RWPE1 (cell line): ENCODE results near the gene LAMA5.

Experiments used
- CTCF ChIA-PET: fragments of 350-600 bp; sonication (Branson Sonifier 250); formaldehyde crosslinking; extraction: SDS; loops from one replicate; lab custom pipeline; 2021; lab: Yijun Ruan, JAX
- POLR2A ChIA-PET: fragments of 400-600 bp; formaldehyde crosslinking; extraction: SDS; loops from one replicate; lab custom pipeline; 2020; ENCODE audit warnings: antibody characterized with exemption; ENCODE audit not compliant: low non-redundant PET; lab: Yijun Ruan, JAX
- DNase-seq: peaks from one replicate; pipeline ENCODE4 v3.0.0; 2012; ENCODE audit warnings: low spot score
- H3K27ac ChIP-seq: fragments of 450-650 bp; 2 replicates; pipeline ENCODE4 v1.5.1; 2017
- CTCF ChIP-seq: fragments of 450-650 bp; conservative IDR thresholded peaks from 2 replicates; pipeline ENCODE4 v1.5.1; 2017; ENCODE audit warnings: low read depth, mild to moderate bottlenecking

The LAMA5 gene

GRCh38 chr20:62411479-62412193, 44.5 kb upstream of the LAMA5 start:
- TF ChIP-seq CTCF = no peak
- H3K27ac ChIP-seq = peak overlapping the region; percentile 21
- ChIA-PET POLR2A (no interaction called here), CTCF (interaction anchor here (0.5 to 3.2 kb wide), 7 partner anchors 12 to 244 kb away, joined by 3 to 29 read pairs (median 5); no protein-coding TSS in a partner anchor)
- DNase-seq = no peak

- H3K27ac ChIP-seq = peak overlapping the region; percentile 21
- no peak for TF ChIP-seq CTCF
- ChIA-PET POLR2A (interaction anchor here (0.8 to 1.5 kb wide), 2 partner anchors 23 to 203 kb away, joined by 3 read pairs; no protein-coding TSS in a partner anchor), CTCF (interaction anchor here (0.5 to 3.2 kb wide), 34 partner anchors 8 to 1634 kb away, joined by 3 to 29 read pairs (median 5); partner anchors contain the start of gene RBBP8NL)
- DNase-seq = no peak
Measured at GRCh38 chr20:62410746-62411478, 43.8 kb upstream of the LAMA5 start.

- ChIA-PET CTCF (interaction anchor here (0.6 to 3.2 kb wide), 40 partner anchors 8 to 1634 kb away, joined by 3 to 29 read pairs (median 4); partner anchors contain the start of gene RBBP8NL), POLR2A (interaction anchor here (0.8 to 1.5 kb wide), 2 partner anchors 22 to 204 kb away, joined by 3 read pairs; no protein-coding TSS in a partner anchor)
- TF ChIP-seq CTCF = peak; percentile 78
- H3K27ac ChIP-seq = peak overlapping the region; percentile 21
- DNase-seq = peak; percentile 66
Measured at GRCh38 chr20:62409931-62410745, 43.0 kb upstream of the LAMA5 start.

GRCh38 chr20:62409086-62409853, 42.2 kb upstream of the LAMA5 start:
- DNase-seq = no peak
- POLR2A ChIA-PET = interaction anchor here (1.5 kb wide), 1 partner anchor 21 kb away, joined by 3 read pairs; no protein-coding TSS in a partner anchor
- CTCF ChIA-PET = interaction anchor here (0.7 to 3.2 kb wide), 22 partner anchors 8 to 400 kb away, joined by 3 to 29 read pairs (median 6); partner anchors contain the start of gene RBBP8NL
- no peak for TF ChIP-seq CTCF
- H3K27ac ChIP-seq = peak overlapping the region; percentile 17

- POLR2A ChIA-PET = no interaction called here
- peak overlapping the region; percentile 17 for H3K27ac ChIP-seq
- CTCF ChIA-PET = interaction anchor here (0.6 to 3.2 kb wide), 6 partner anchors 14 to 383 kb away, joined by 3 to 29 read pairs (median 12); no protein-coding TSS in a partner anchor
- TF ChIP-seq CTCF = no peak
- DNase-seq = no peak
Measured at GRCh38 chr20:62408640-62409039, 41.5 kb upstream of the LAMA5 start.
